ENCODE data around the gene ARMH3.

ARMH3 gene

GRCh38 chr10:101902032-101902819, 153.7 kb downstream of the ARMH3 start:
- Histone ChIP-seq H3K9ac (ENCODE audit: low read depth, low read length) (no peak overlapping the region), H3K9me3 (ENCODE audit: control insufficient read depth, insufficient read depth, low read length) (no peaks in the 10 kb centered on the region), H3K27me3 (ENCODE audit: control insufficient read depth, insufficient read depth, low read length) (no peaks in the 10 kb centered on the region), H3K4me1 (ENCODE audit: control insufficient read depth, insufficient read depth, low read length) (peaks cover 21% of the 10 kb centered on the region), H3K36me3 (ENCODE audit: control insufficient read depth, insufficient read depth, low read length) (no peaks in the 10 kb centered on the region), H3K4me3 (ENCODE audit: low read depth, low read length) (no peak overlapping the region)

- H3K36me3 ChIP-seq (ENCODE audit: control insufficient read depth, insufficient read depth, low read length) = no peaks in the 10 kb centered on the region
- H3K9ac ChIP-seq (ENCODE audit: low read depth, low read length) = no peak overlapping the region
- H3K9me3 ChIP-seq (ENCODE audit: control insufficient read depth, insufficient read depth, low read length) = no peaks in the 10 kb centered on the region
- H3K4me3 ChIP-seq (ENCODE audit: low read depth, low read length) = no peak overlapping the region
- H3K27me3 ChIP-seq (ENCODE audit: control insufficient read depth, insufficient read depth, low read length) = no peaks in the 10 kb centered on the region
- peaks cover 21% of the 10 kb centered on the region for H3K4me1 ChIP-seq (ENCODE audit: control insufficient read depth, insufficient read depth, low read length)
Measured at GRCh38 chr10:101901340-101901739, 154.6 kb downstream of the ARMH3 start.

DNA sequence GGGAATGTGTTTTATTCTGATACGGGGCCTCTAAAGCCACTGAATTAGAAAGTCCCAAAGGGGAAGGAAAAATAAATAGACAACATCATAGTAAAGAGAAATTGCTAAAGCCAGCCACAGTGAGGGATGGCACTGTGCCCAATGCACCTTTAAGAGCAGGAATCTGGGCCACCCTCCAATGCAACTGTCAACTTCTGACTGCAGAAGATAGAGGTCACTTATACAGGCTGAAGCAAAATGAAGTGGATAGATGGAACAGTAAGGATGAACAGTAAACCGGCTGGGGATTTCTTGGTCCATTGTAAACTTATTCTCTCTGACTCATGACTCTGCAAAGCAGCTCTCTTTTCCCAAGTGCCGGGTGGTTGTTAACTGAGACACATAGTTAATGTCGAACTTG, 158.3 kb downstream of the ARMH3 start:
- peaks cover 10% of the 10 kb centered on the region for H3K4me1 ChIP-seq (ENCODE audit: control insufficient read depth, insufficient read depth, low read length)
- H3K27me3 ChIP-seq (ENCODE audit: control insufficient read depth, insufficient read depth, low read length) = no peaks in the 10 kb centered on the region
- H3K36me3 ChIP-seq (ENCODE audit: control insufficient read depth, insufficient read depth, low read length) = no peaks in the 10 kb centered on the region

DNA sequence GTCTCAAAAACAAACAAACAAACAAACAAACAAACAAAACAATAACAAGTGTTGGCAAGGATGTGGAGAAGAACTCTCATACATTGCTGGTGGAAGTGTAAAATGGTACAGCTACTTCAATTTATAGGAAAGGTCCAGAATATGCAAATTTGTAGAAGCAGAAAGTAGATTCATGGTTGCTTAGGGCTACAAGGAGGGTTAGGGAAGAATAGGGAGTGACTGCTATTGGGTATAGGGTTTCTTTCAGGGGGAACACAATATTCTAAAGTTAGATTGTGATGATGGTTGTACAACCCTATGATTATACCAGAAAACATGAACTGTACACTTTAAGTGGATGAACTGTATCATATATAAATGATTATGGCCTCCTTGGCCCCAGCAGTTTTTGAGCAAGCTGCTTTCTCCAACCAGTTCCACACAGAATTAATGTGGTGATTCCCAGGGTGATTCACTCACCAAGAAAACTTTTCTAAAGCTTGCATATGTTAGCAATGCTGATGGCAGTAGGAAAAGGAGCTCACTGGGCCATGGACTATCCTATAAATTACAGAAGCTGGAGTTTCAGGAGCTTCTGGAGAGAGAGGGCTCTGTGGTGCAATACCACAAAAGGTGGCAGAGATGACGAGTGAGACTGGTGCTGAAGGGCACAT, 159.6 kb downstream of the ARMH3 start:
- Histone ChIP-seq H3K36me3 (ENCODE audit: control insufficient read depth, insufficient read depth, low read length) (no peaks in the 10 kb centered on the region), H3K27me3 (ENCODE audit: control insufficient read depth, insufficient read depth, low read length) (no peaks in the 10 kb centered on the region), H3K4me1 (ENCODE audit: control insufficient read depth, insufficient read depth, low read length) (peaks cover 4% of the 10 kb centered on the region), H3K4me3 (ENCODE audit: low read depth, low read length) (no peak overlapping the region), H3K9me3 (ENCODE audit: control insufficient read depth, insufficient read depth, low read length) (no peaks in the 10 kb centered on the region), H3K9ac (ENCODE audit: low read depth, low read length) (no peak overlapping the region)

More for the DNA sequence above, 158.3 kb downstream of the ARMH3 start:
- H3K9me3 ChIP-seq (ENCODE audit: control insufficient read depth, insufficient read depth, low read length) = no peaks in the 10 kb centered on the region
- no peak overlapping the region for H3K9ac ChIP-seq (ENCODE audit: low read depth, low read length)
- no peak overlapping the region for H3K4me3 ChIP-seq (ENCODE audit: low read depth, low read length)

- H3K36me3 ChIP-seq (ENCODE audit: control insufficient read depth, insufficient read depth, low read length) = no peaks in the 10 kb centered on the region
- H3K4me1 ChIP-seq (ENCODE audit: control insufficient read depth, insufficient read depth, low read length) = no peaks in the 10 kb centered on the region
- no peak overlapping the region for H3K9ac ChIP-seq (ENCODE audit: low read depth, low read length)
- no peaks in the 10 kb centered on the region for H3K27me3 ChIP-seq (ENCODE audit: control insufficient read depth, insufficient read depth, low read length)
- H3K9me3 ChIP-seq (ENCODE audit: control insufficient read depth, insufficient read depth, low read length) = no peaks in the 10 kb centered on the region
- H3K4me3 ChIP-seq (ENCODE audit: low read depth, low read length) = no peak overlapping the region
Measured at GRCh38 chr10:101895781-101896180, 160.2 kb downstream of the ARMH3 start.

GRCh38 chr10:101894742-101895141, 161.2 kb downstream of the ARMH3 start:
- H3K4me3 ChIP-seq (ENCODE audit: low read depth, low read length) = no peak overlapping the region
- H3K4me1 ChIP-seq (ENCODE audit: control insufficient read depth, insufficient read depth, low read length) = no peaks in the 10 kb centered on the region
- H3K36me3 ChIP-seq (ENCODE audit: control insufficient read depth, insufficient read depth, low read length) = no peaks in the 10 kb centered on the region
- no peak overlapping the region for H3K9ac ChIP-seq (ENCODE audit: low read depth, low read length)
- H3K27me3 ChIP-seq (ENCODE audit: control insufficient read depth, insufficient read depth, low read length) = no peaks in the 10 kb centered on the region
- H3K9me3 ChIP-seq (ENCODE audit: control insufficient read depth, insufficient read depth, low read length) = no peaks in the 10 kb centered on the region

- Histone ChIP-seq H3K4me3 (ENCODE audit: low read depth, low read length) (no peak overlapping the region), H3K9ac (ENCODE audit: low read depth, low read length) (no peak overlapping the region), H3K4me1 (ENCODE audit: control insufficient read depth, insufficient read depth, low read length) (no peaks in the 10 kb centered on the region), H3K36me3 (ENCODE audit: control insufficient read depth, insufficient read depth, low read length) (no peaks in the 10 kb centered on the region), H3K27me3 (ENCODE audit: control insufficient read depth, insufficient read depth, low read length) (no peaks in the 10 kb centered on the region), H3K9me3 (ENCODE audit: control insufficient read depth, insufficient read depth, low read length) (no peaks in the 10 kb centered on the region)
Measured at GRCh38 chr10:101894266-101894665, 161.7 kb downstream of the ARMH3 start.

GRCh38 chr10:101893510-101894120, 162.4 kb downstream of the ARMH3 start:
- H3K4me1 ChIP-seq (ENCODE audit: control insufficient read depth, insufficient read depth, low read length) = no peaks in the 10 kb centered on the region
- H3K4me3 ChIP-seq (ENCODE audit: low read depth, low read length) = no peak overlapping the region
- H3K9ac ChIP-seq (ENCODE audit: low read depth, low read length) = no peak overlapping the region
- no peaks in the 10 kb centered on the region for H3K9me3 ChIP-seq (ENCODE audit: control insufficient read depth, insufficient read depth, low read length)
- no peaks in the 10 kb centered on the region for H3K36me3 ChIP-seq (ENCODE audit: control insufficient read depth, insufficient read depth, low read length)
- no peaks in the 10 kb centered on the region for H3K27me3 ChIP-seq (ENCODE audit: control insufficient read depth, insufficient read depth, low read length)

- Histone ChIP-seq H3K4me3 (ENCODE audit: low read depth, low read length) (no peak overlapping the region), H3K9me3 (ENCODE audit: control insufficient read depth, insufficient read depth, low read length) (no peaks in the 10 kb centered on the region), H3K27me3 (ENCODE audit: control insufficient read depth, insufficient read depth, low read length) (no peaks in the 10 kb centered on the region), H3K4me1 (ENCODE audit: control insufficient read depth, insufficient read depth, low read length) (no peaks in the 10 kb centered on the region), H3K9ac (ENCODE audit: low read depth, low read length) (no peak overlapping the region), H3K36me3 (ENCODE audit: control insufficient read depth, insufficient read depth, low read length) (no peaks in the 10 kb centered on the region)
Measured at GRCh38 chr10:101892782-101893391, 163.1 kb downstream of the ARMH3 start.

DNA sequence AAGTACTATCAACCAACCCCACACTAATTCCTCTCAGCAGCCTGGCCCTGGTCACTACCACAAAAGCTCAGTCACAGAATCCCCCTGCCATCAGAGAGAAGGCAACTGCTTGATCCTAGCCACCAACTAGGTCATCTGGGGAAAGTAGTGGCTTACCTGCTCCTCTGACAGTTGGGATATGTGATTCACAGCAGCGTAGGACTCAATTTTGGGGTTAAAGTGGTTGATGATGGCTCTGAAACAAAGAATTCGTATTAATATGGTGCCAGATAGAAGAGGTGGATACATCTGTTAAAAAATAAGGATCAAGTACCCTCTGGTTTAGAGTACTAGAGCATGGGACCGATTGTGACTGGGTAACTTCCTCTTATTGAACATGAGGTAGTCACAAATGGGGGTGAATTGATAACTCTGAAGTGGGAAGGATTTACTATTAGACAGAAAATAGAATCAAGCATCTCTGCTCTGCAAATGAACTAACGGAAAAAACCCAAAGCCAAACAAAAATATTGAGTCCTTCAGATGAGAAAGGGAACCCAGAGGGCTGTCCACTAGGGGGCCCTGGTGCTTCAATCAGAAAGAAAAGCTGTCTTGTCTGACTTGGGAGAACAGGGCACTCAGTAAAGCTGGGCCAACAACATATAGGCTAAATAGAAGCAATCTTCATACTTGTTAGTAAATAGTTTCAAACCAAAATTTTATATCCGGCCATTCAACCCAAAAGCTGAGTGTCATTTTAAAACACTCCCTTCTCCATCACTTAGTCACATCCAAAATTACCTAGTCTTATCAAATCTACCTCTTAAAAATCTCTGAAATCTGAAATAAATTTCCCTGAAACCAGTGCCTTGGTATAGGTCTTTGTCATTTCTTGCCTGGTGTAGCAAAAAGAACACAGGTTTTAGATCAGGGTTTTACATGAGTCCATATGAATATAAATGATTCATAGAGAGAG, 166.4 kb downstream of the ARMH3 start:
- Histone ChIP-seq H3K36me3 (ENCODE audit: control insufficient read depth, insufficient read depth, low read length) (no peaks in the 10 kb centered on the region), H3K27me3 (ENCODE audit: control insufficient read depth, insufficient read depth, low read length) (no peaks in the 10 kb centered on the region), H3K4me3 (ENCODE audit: low read depth, low read length) (no peak overlapping the region)

More for the DNA sequence above, 166.4 kb downstream of the ARMH3 start:
- no peak overlapping the region for H3K9ac ChIP-seq (ENCODE audit: low read depth, low read length)
- no peaks in the 10 kb centered on the region for H3K4me1 ChIP-seq (ENCODE audit: control insufficient read depth, insufficient read depth, low read length)
- H3K9me3 ChIP-seq (ENCODE audit: control insufficient read depth, insufficient read depth, low read length) = no peaks in the 10 kb centered on the region
